KBM-7 (cell line): ENCODE data around the gene SHOC2.
A peak's percentile ranks its signal among the peaks of the same experiment; 100 is the strongest.
"Not testable (repeated sequence)": the region's sequence is repeated elsewhere in the genome, so short reads cannot be mapped to it uniquely, and the experiment has no call there.

Source experiments
- DNase-seq: peaks from one replicate; pipeline ENCODE4 v3.0.0-alpha.2; 2015
- in situ Hi-C: fragments of 300-500 bp; cut with MboI; formaldehyde crosslinking; loops from 2 replicates; pipeline ENCODE4 v1.14.3; 2020; ENCODE audit warnings: low sequenced_read_pairs, low pct_unique_long_range_greater_than_20kb, mixed read lengths

The SHOC2 gene

DNA sequence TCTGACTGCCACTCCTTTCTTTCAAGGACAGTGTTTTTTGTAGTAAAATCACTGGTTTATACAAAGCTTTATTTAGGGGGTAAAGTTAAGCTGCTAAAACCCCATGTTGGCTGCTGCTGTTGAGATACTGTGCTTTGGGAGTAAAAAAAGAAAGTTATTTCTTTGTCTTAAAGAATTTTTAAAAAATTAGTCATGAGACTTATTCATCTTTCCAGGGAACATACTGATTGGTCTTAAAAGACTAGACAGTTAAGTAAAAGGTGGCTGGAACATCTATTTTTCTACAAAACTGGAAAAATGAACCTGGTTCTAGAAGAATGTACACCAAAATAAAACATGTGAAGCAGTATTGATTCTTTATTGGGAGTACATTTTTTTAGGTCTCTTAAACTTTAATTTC is 21.0 kb upstream of the SHOC2 start:
- DNase-seq = no peak
- in situ Hi-C loops = no loop called here

DNA sequence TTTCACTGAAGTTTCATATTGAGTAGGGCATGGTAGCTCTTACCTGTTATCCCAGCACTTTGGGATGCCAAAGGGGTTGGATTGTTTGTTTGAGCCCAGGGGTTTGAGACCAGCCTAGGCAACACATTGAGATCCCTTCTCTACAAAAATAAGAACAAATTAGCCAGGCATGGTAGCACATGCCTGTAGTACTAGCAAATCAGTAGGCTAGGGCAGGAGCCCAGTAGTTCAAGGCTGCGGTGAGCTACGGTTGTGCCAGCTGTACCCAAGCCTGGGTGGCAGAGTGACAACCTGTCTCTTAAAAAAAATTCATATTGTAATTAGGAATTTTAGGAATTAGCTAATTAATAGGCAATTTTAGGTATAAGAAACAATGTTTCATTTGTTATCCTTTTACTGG is 18.4 kb upstream of the SHOC2 start:
- in situ Hi-C loops = no loop called here
- no peak for DNase-seq

DNA sequence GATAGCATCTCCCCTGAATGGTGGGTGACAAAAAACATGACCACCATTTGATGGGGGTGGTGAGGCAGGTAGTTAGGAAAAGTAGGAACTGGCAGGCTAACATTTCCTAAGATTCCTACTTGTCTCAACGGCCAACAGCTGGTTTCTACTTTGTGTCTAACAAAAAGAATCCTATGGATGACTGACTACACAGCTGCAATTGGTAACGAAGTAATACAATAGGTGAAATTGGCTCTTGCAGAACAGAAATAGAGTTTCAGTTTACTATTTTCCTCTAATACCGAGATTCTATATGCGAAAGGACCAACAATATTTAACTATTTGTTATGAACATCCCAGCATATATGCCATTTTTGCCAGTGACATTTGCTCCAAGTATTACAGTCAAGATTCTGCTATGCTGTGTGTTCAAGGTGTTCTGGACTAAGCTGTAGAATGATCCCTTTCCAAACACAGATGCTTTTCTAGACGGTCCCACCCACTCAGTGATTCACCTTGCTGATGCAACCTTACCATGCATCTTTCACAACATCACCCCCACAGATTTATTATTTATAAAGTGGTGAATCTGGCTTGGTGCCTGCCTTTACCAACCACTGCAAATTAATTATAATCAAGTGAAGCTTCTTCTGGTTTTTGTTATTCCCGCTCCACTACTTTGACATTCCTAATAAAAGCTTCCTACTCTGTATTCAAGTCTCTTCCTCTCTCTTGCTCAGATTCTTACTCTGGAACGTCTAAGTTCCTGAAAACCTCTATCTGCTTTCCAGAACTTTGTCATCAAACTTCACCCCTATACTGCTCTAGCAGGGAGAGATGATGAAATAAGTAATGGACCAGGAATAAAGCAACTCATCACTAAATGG is 17.2 kb upstream of the SHOC2 start:
- no peak for DNase-seq

DNA sequence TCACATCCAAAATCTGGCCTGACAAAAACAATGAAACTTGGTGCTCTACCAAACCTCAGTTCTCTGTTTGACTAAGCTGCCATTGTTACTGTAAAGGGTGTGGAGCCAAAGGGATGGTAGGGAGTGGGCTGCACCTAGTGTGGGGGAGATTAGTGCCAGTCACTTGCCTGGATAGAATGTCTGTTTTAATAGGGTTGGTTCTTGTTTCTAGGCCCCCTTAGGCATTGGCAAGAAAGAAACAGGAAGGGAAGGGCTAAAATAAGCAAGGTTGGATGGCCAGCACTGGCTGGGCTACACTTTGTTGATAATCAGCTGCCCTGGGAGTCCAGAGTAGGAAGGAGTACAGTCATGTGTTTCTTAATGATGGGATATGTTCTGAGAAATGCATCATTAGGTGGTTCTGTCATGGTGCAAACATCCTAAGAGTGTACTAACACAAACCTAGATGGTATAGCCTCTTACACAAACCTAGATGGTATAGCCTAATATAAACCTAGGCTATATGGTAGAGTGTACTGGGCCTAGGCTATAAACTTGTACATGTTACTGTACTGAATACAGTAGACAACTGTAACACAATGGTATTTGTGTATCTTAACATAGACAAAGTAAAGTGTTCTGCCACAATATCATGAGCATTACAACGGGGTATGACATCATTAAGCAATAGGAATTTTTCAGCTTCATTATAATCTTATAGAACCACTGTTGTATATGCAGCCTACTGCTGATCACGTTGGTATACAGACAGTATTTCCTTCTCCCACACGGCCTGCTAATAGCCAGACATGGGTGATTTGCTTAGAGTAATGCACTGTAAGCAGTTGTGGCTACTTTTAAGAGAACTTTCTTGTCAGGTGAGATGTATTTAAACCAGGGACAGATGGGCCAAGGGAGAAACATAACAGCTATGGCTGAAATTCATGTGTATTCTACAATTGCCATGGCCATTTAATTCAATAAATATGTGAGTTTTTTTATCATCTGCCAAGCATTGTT is 15.8 kb upstream of the SHOC2 start:
- in situ Hi-C loops = no loop called here
- DNase-seq = no peak

More for the DNA sequence above, 17.2 kb upstream of the SHOC2 start:
- in situ Hi-C loops = no loop called here

DNA sequence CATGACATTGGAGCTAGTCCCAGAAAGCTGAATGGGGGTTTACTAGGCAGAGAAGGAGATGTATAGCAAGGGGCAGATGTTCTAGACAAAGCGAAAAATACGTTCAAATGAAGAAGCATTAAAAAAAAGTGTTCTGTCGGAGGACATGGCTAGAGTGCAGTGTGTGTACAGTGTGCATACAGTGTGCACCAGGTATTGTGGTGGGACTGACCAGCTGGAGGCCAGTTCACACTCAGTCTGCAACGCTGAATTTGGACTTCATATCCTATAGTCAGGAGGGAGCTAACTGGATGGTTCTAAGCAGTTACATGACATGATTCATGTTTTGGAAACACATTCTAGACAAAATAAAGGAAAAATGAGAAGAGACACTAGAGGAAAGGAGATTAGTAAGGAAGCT is 9.3 kb upstream of the SHOC2 start:
- in situ Hi-C loops = no loop called here
- DNase-seq = no peak

DNA sequence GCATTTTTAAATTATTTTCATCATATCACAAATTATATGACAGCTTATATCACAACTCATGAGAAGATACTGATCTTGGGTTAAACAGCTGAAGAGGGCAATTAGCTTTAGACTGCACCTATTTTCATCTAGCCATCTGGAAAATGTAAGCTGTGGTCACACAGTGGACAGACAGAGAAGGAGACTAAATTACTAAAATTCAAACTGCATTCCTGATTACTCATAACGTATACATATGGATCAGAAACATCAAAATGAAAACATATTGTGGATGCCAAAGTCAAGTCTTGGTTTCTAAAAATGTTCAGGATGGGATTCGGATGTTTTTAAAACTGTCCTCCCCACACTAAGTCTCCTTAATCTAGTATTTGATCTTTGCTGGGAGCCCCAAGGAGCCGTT is 7.0 kb upstream of the SHOC2 start:
- in situ Hi-C loops = no loop called here

DNA sequence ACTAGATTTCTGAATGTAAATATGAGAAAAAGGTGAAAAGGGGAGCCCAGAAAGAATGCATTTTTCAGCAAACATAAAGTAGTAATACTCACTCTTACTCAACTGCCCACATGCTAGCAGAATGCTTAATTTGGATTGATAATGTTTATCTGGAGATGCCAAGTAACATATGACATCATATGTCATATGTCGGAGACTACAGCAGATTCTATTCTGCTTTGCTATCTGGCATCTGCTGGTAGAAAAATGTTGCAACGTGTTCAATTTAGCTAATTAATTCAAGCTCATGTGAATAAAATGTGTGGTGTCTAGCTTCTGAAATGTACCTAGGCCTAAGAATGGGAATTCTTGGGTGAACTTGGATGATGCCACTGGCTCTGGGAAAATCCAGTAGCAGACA is 5.0 kb upstream of the SHOC2 start:
- DNase-seq = no peak
- in situ Hi-C loops = no loop called here

More for the DNA sequence above, 7.0 kb upstream of the SHOC2 start:
- no peak for DNase-seq

DNA sequence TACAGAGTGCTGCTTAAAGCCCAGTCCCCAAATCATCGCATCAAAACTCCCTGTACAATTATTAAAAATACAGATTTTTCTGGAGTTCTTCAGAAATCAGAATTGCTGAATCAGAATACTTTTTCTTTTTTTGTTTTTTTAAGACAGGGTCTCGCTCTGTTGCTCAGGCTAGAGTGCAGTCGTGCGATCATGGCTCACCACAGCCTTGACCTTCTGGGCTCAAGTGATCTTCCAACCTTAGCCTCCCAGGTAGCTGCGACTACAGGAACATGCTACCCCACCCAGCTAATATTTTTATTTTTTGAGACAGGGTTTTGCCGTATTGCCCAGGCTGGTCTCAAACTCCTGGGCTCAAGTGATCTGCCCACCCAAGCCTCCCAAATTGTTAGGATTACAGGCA is 4.4 kb upstream of the SHOC2 start:
- DNase-seq = no peak
- in situ Hi-C loops = no loop called here

DNA sequence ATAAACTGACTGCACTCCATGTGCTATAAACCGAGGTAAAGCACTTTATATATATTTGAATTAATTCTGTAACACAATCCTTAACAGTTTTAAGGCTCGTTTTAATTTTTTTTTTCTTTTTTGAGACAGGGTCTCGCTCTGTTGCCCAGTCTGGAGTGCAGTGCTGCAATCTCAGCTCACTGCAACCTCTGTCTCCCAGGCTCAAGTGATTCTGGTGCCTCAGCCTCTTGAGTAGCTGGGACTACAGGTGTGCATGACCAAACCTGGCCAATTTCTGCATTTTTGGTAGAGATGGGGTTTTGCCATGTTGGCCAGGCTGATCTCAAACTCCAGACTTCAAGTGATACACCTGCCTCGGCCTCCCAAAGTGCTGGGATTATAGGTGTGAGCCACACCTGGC is 3.8 kb upstream of the SHOC2 start:
- in situ Hi-C loops, DNase-seq: not testable (repeated sequence)

DNA sequence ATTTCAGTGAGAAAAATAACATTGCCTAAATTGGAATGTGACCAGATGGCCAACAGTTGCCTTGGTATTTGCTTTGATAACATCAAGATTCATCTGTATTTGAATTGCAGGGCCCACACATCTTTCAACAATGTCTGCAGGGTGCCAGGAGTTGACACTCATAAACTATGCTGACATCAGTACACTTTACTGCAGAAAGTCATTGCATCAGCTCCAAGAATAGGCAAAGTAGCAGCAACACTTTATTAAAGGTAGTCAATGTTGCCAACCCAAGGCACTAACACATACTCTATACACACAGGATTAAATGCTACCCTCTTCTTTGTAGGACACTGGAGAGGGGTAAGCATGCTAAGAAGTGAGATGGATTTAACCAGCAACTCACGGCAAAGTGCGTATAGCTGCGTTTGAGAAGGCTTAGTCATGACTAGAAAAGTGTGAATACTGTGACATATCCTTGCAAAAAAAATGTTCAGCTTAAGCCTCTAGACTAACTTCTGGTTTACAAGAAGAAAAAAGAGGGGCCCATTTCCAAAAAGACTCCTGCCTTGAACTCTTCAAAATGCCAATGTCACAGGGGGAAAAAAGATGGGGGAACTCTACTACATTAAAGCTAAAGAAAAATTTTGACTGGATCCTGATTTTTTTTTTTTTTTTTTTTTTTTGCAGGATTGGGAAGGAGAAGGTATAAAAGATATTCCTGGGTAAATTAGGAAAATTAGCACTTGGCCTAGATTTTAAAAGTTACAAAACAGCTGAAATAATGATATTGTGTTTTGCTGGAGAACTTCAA is 2.7 kb upstream of the SHOC2 start:
- no peak for DNase-seq
- in situ Hi-C loops = no loop called here

DNA sequence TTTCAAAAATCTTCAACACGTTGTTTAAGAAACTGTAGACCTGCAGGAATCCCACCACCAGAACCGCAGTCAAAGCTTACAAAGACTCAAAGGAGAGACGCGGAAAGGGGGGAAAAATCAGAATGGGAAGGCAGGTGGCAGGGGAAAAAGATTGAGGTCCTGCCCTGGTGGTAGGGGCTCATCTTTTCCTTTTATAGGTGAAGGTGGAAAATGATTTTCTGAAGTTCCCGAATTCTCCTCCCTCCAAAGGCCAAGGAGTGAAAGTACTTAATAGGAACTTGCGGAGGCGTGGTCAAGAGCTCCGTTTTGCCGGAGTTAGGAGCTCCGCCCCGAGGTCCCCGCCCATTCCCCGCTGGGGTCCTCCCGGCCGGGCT is 1.1 kb upstream of the SHOC2 start:
- DNase-seq = peak; percentile 96
- in situ Hi-C loops = no loop called here

DNA sequence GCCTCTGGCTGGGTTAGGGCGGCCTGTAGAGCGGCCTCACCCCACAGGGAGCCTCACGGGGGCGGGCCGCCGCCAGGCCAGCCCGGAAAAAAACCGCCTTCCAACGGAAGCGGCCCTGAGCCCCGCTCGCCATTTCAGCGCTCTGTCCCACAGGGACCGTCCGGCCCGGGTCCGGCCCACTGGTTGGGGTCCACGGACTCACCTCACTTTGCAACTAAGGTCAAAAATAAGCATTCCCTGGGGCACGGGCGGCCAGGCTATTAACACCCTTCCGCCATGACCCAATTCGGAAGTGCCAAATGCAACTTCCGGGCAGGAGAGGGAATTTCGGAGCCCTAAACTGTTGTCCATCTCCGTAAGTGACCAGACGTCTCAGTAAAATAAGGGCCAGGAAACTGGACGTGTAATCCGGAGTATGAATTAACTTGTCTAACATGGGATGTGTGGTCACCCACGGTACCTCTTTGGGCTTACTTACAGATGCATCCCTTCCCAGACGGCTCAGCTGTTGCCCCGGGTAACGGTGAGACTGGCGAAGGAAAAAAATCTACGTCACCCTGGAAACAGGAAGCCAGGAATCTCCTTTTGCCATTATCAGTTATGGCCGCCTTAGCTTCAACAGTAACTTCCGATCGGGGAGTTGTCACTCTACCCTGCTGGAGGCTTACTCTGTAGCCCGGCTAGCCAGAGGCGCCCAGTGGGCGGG is 608 bp upstream of the SHOC2 start, which contains the start of gene BBIP1:
Gene BBIP1, minus strand, starts transcription at position 538 of the 706 bp plus-strand sequence. CDS start 1,023 bp downstream, outside the sequence.
- DNase-seq = peak; percentile 100
- in situ Hi-C loops = no loop called here

DNA sequence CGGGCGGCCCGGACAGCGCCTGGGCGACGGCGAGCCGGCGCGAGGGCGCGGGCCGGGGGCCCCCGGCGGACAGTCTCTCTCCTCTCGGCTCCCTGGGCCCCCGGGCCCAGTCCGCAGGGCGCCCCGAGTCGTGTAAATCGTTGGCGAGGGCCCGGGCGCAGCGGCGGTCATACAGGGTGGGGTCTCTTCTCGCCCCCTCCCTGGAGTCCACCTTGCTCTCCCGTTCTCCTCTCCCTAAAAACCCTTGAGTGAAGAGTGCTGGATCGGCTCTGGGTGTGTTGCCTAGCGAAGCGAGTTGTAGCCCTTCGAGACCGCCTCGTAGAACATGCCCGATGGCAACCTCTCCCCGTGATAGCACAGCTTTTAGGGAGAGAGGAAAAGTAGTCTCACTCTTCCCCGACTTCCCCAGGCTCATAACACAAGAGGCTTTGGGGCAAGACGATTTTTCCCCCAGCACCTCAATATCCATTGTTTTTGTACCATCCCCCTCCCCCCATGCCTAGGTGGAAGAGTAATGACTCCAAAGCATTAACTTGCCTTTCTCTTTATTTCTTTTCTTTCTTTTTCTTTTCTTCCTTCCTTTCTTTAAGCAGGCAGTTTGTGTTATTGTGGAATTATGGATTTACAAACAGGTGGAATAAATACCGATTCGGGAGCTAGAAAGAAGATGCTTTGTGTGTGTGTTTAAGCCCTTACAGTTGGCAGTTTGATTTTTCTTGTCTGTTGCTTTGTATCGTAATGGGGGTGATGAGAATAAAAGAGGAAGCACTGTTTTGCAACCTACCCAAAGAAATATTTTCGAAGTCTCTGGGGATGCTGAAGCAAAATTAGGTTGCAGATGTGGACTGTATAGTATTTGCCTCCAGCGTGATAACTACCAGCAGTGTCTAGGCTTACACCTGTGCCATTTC is 822 bp downstream of the SHOC2 start:
- in situ Hi-C loops = no loop called here
- DNase-seq = peak; percentile 83

DNA sequence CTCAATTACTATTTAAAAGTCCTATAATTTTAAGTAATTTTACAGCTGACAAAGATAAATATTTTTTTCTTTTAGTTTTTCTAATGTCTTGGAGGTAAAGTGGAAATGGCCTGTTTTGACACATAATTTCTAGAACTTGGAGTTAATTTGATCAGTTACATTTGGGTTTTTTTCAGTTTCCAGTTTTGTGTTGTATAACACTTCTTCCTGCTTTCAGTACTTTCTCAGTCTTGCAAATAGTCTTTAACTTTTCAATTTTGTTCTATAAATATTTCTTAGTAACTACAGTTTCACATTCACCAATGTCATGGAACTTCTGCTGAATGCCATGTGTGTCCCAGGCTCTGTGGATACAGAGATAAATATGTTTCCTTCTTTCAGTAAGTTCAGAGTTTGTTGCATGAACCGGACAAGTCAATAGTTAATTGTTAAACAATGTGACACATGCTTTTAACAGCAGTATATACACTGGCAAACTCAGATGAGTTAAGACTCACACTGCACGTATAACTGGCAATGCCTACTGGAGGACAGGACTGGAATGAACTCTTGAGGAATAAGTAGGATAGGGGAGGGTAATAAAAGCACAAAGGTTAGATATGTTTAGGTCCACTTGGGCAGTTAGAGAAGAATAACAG is 4.6 kb downstream of the SHOC2 start:
- in situ Hi-C loops = no loop called here
- no peak for DNase-seq

DNA sequence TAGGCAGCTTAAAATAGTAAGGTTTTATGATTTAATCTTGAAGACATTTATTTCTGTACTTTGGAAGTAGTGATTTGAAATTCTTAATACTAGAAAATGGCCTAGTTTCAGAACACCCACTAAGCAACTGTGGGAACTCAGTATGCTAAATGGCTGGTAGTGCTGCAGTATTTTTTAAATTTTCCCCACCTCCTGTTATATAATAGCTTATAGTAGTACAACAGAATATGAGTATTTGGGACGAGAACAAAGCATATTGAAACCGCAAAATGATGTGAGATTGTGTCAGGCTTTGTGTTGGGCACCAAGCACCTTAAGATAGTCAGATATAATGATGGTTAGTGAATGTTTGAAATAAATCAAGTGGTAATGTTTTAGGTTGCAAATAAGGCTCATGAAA is 8.1 kb downstream of the SHOC2 start:
- no peak for DNase-seq
- in situ Hi-C loops = no loop called here

DNA sequence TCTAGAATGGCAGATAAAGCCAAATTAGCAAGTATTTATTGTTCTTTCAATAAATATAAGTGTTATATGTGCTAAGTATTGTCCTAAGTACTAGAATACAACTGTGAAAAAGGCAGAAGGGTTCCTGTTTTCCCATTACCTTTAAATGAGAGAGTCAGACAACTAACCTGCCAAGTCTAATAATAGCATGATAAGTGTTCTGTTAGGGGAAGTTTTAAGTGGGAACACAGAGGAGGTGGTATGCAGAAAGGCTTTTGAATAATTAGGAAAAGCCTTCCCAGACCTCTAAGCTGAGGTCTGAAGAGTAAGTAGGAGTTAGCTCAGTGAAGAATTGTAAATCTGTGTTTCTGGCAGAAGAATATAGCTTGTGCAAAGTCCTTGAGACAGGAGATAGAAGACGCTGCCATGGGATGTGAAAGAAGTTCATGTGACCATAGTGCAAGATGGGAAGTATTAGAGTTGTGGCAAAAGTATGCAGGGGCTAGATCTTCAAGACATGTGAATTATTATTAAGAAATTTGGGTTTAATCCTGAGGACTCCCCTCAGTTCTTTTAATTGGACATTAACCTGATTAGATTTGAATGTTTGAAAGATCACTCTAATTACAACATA is 12.5 kb downstream of the SHOC2 start:
- DNase-seq = no peak
- in situ Hi-C loops = no loop called here
